Type B pancreatic cell (in vitro differentiated cells): ENCODE results near the gene RNF40. TPM values are rescaled to one million over a fixed set of nuclear protein-coding genes. Genes with fewer than 3 reads are reported as not detected.
"Not testable (repeated sequence)": the region's sequence is repeated elsewhere in the genome, so short reads cannot be mapped to it uniquely, and the experiment has no call there.

Experiments
- DNase-seq: peaks from one replicate; pipeline ENCODE4 v3.0.0; 2021; ENCODE audit warnings: mixed read lengths; ENCODE audit not compliant: unreplicated experiment; ENCODE audit errors: extremely low spot score
- H3K27ac Mint-ChIP-seq: 2 replicates; pipeline ENCODE4 v1.8.0; 2021; ENCODE audit warnings: mild to moderate bottlenecking, mixed read lengths
- H3K27me3 Mint-ChIP-seq: 2 replicates; pipeline ENCODE4 v1.8.0; 2021; ENCODE audit warnings: mixed read lengths
- H3K36me3 Mint-ChIP-seq: 2 replicates; pipeline ENCODE4 v1.8.0; 2021; ENCODE audit warnings: mixed read lengths
- H3K4me1 Mint-ChIP-seq: one replicate; pipeline ENCODE4 v1.8.0; 2021; ENCODE audit warnings: mixed read lengths; ENCODE audit not compliant: unreplicated experiment
- H3K4me3 Mint-ChIP-seq: 2 replicates; pipeline ENCODE4 v1.8.0; 2021; ENCODE audit warnings: mild to moderate bottlenecking, mixed read lengths
- H3K9me3 Mint-ChIP-seq: 2 replicates; pipeline ENCODE4 v1.8.0; 2021; ENCODE audit warnings: mixed read lengths
- CTCF ChIP-seq: fragments of 200-600 bp; sonication (generic); conservative IDR thresholded peaks from 2 replicates; pipeline ENCODE4 v1.5.0; 2021; ENCODE audit warnings: antibody characterized with exemption, mild to moderate bottlenecking
- total RNA-seq: library from RNA; stranded (reverse); gene quantifications from 2 replicates; pipeline ENCODE4 v1.2.1, GENCODE V29; 2021; ENCODE audit warnings: low replicate concordance

RNF40 gene
- total RNA-seq, 1 donor from 2014 or later = 131 TPM

GRCh38 chr16:30813821-30814189, 51.7 kb downstream of the RNF40 start:
- peak overlapping the region; percentile 84 for H3K27ac Mint-ChIP-seq
- H3K36me3 Mint-ChIP-seq = no peaks in the 10 kb centered on the region
- peaks cover 5% of the 10 kb centered on the region for H3K4me1 Mint-ChIP-seq
- no peaks in the 10 kb centered on the region for H3K27me3 Mint-ChIP-seq
- no peak for TF ChIP-seq CTCF
- H3K4me3 Mint-ChIP-seq = peak overlapping the region; percentile 86
- H3K9me3 Mint-ChIP-seq = no peaks in the 10 kb centered on the region
- DNase-seq = no peak

- Mint-ChIP-seq H3K36me3 (no peaks in the 10 kb centered on the region), H3K4me3 (no peak overlapping the region), H3K9me3 (no peaks in the 10 kb centered on the region), H3K4me1 (peaks cover 5% of the 10 kb centered on the region), H3K27me3 (no peaks in the 10 kb centered on the region), H3K27ac (no peak overlapping the region)
- no peak for TF ChIP-seq CTCF
- no peak for DNase-seq
Measured at GRCh38 chr16:30816769-30817168, 54.6 kb downstream of the RNF40 start.

- no peak for TF ChIP-seq CTCF
- H3K4me1 Mint-ChIP-seq = peaks cover 4% of the 10 kb centered on the region
- H3K4me3 Mint-ChIP-seq = no peak overlapping the region
- no peaks in the 10 kb centered on the region for H3K36me3 Mint-ChIP-seq
- H3K27ac Mint-ChIP-seq = no peak overlapping the region
- H3K9me3 Mint-ChIP-seq = no peaks in the 10 kb centered on the region
- DNase-seq = no peak
- no peaks in the 10 kb centered on the region for H3K27me3 Mint-ChIP-seq
Measured at GRCh38 chr16:30820952-30821421, 58.9 kb downstream of the RNF40 start.

- not testable (repeated sequence) for H3K36me3 Mint-ChIP-seq
Measured at GRCh38 chr16:30821441-30821840, 59.3 kb downstream of the RNF40 start.

GRCh38 chr16:30821891-30822290, 59.8 kb downstream of the RNF40 start:
- Mint-ChIP-seq H3K27me3 (no peaks in the 10 kb centered on the region), H3K36me3 (no peaks in the 10 kb centered on the region), H3K4me1 (peaks cover 4% of the 10 kb centered on the region), H3K9me3 (no peaks in the 10 kb centered on the region), H3K4me3 (no peak overlapping the region), H3K27ac (no peak overlapping the region)
- DNase-seq = no peak
- TF ChIP-seq CTCF = no peak

More at GRCh38 chr16:30821441-30821840, 59.3 kb downstream of the RNF40 start:
- not testable (repeated sequence) for H3K27me3 Mint-ChIP-seq, DNase-seq, H3K27ac Mint-ChIP-seq, H3K4me3 Mint-ChIP-seq, H3K4me1 Mint-ChIP-seq, H3K9me3 Mint-ChIP-seq

Other genes starting within 250 kb of the RNF40 start
- gene ZNF768, start 235.8 kb upstream of the RNF40 start, total RNA-seq = 58.7 and 59.6 TPM in 2 replicates
- gene ZNF747, start 227.5 kb upstream of the RNF40 start, total RNA-seq = 9.3 and 11.4 TPM in 2 replicates
- 16.8 and 20.2 TPM in 2 replicates for gene ZNF764, start 203.9 kb upstream of the RNF40 start, total RNA-seq
- gene ZNF688, start 190.6 kb upstream of the RNF40 start, total RNA-seq = 9.8 and 14.3 TPM in 2 replicates
- gene ZNF785, start 176.6 kb upstream of the RNF40 start, total RNA-seq = 22.4 and 29.1 TPM in 2 replicates
- 8.1 and 14.9 TPM in 2 replicates for gene ZNF689, start 151.9 kb upstream of the RNF40 start, total RNA-seq
- gene PRR14, start 111.4 kb upstream of the RNF40 start, total RNA-seq = 41.1 and 45.0 TPM in 2 replicates
- gene FBRS, start 103.9 kb upstream of the RNF40 start, total RNA-seq = 77.3 and 78.2 TPM in 2 replicates
- 62.8 and 73.5 TPM in 2 replicates for gene SRCAP, start 63.2 kb upstream of the RNF40 start, total RNA-seq
- 41.5 and 42.4 TPM in 2 replicates for gene PHKG2, start 13.9 kb upstream of the RNF40 start, total RNA-seq
- gene CFAP119, start 260 bp upstream of the RNF40 start, total RNA-seq = 14.2 and 15.0 TPM in 2 replicates
- 26.9 and 35.5 TPM in 2 replicates for gene ZNF629, start 24.9 kb downstream of the RNF40 start, total RNA-seq
- gene BCL7C, start 131.8 kb downstream of the RNF40 start, total RNA-seq = 26.3 and 35.0 TPM in 2 replicates
- 2.5 and 3.1 TPM in 2 replicates for gene CTF1, start 134.3 kb downstream of the RNF40 start, total RNA-seq
- gene FBXL19, start 161.2 kb downstream of the RNF40 start, total RNA-seq = 29.0 and 46.4 TPM in 2 replicates
- 18.7 and 19.4 TPM in 2 replicates for gene ORAI3, start 186.7 kb downstream of the RNF40 start, total RNA-seq
- gene SETD1A, start 195.4 kb downstream of the RNF40 start, total RNA-seq = 19.3 and 25.0 TPM in 2 replicates
- gene HSD3B7, start 222.9 kb downstream of the RNF40 start, total RNA-seq = 5.8 and 6.9 TPM in 2 replicates
- gene STX1B, start 248.3 kb downstream of the RNF40 start, total RNA-seq = 1.0 and 9.9 TPM in 2 replicates